Uterus (tissue), 4 donors: ENCODE results near the gene TST. TPM values are rescaled to one million over a fixed set of nuclear protein-coding genes. Genes with fewer than 3 reads are reported as not detected.

Experiments
- DNase-seq, 2 donors: peaks; one replicate each; pipeline ENCODE4 v3.0.0-alpha.2; 2019 to 2020
- H3K27ac ChIP-seq, 2 donors: fragments of 200-600 bp; sonication (generic); 1 replicate in 1 of 2; 2 replicates in 1 of 2; pipeline ENCODE4 v1.5.1; 2016 to 2018
- H3K27me3 ChIP-seq, 2 donors: fragments of 200-600 bp; sonication (generic); one replicate each; pipeline ENCODE4 v1.5.1; 2018 to 2019; ENCODE audit warnings: control low read depth in 1 of 2
- H3K36me3 ChIP-seq, 2 donors: fragments of 200-600 bp; sonication (generic); one replicate each; pipeline ENCODE4 v1.5.1; 2019; ENCODE audit warnings: control low read depth in 1 of 2
- H3K4me1 ChIP-seq, 2 donors: fragments of 200-600 bp; sonication (generic); one replicate each; pipeline ENCODE4 v1.5.1; 2018 to 2019; ENCODE audit warnings: control low read depth in 1 of 2
- H3K4me3 ChIP-seq, 2 donors: fragments of 200-600 bp; sonication (generic); 1 replicate in 1 of 2; 2 replicates in 1 of 2; pipeline ENCODE4 v1.5.1; 2018 to 2019; ENCODE audit warnings: mild to moderate bottlenecking in 1 of 2
- H3K9me3 ChIP-seq, 2 donors: fragments of 200-600 bp; sonication (generic); one replicate each; pipeline ENCODE4 v1.5.1; 2019; ENCODE audit warnings: control low read depth in 1 of 2
- CTCF ChIP-seq, 4 experiments: fragments of 200-600 bp in 2 of 4; fragments of 450-650 bp in 2 of 4; sonication (generic) in 2 of 4; IDR thresholded peaks; one replicate each; pipeline ENCODE4 v1.5.1; 2016 to 2019; ENCODE audit warnings: antibody characterized with exemption in 4 of 4, mild to moderate bottlenecking in 2 of 4, moderate library complexity in 1 of 4
- POLR2A ChIP-seq, 2 donors: fragments of 450-650 bp; IDR thresholded peaks; one replicate each; pipeline ENCODE4 v1.6.1; 2016; ENCODE audit warnings: antibody characterized with exemption in 2 of 2, mild to moderate bottlenecking in 1 of 2, moderate library complexity in 1 of 2
- intact Hi-C: fragments of 100-400 bp; cut with DNase I; formaldehyde crosslinking; loops from one replicate; pipeline ENCODE4 v1.15.1; 2023; ENCODE audit warnings: low total_unique reads
- total RNA-seq, 4 donors: library from RNA; depleted of rRNA in 3 of 4; stranded (reverse); fragments of >200 nt in 3 of 4; gene quantifications; one replicate each; pipeline versions ENCODE4 v1.1.0 to v1.2.4, GENCODE V29; 2014 to 2023
- donor health status: DM: yes; HTN: yes; CAD: no.

The TST gene
- total RNA-seq, 4 donors from 2014 or later = 19.6 to 36.8 (median 25.1) TPM

DNA sequence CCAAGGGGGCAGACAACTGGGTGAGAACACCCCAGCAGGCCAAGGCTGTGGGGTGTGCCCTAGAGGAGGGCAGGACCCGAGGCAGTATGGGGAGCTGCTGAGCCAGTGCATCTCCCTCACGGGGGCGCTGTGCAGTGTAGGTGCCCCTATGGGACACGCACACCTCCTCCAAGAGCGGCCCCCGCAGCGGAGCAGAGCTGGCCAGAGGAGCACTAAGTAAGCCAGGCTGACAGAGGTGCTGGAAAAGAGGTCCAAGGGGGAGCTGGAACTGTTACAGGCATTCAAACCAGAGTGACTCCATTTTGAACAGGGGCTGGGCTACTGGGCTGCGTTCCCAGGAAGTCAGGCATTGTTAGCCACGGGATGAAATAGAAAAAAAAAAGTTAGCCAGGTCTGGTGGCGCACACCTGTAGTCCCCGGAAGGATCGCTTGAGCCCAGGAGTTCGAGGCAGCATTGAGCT lies 41.8 kb downstream of the TST start:
- DNase-seq = peak; percentile 37 to 47
- Histone ChIP-seq H3K27ac (peak overlapping the region in 1 of 2 donors; percentile 48), H3K4me3 (peak overlapping the region; percentile 25 to 34), H3K9me3 (no peaks in the 10 kb centered on the region), H3K36me3 (no peaks in the 10 kb centered on the region), H3K27me3 (no peaks in the 10 kb centered on the region), H3K4me1 (no peaks in the 10 kb centered on the region)
- intact Hi-C loops = loop anchor here (10.0 kb wide), 1 partner anchor 193 kb away; no protein-coding TSS in a partner anchor
- TF ChIP-seq POLR2A (IDR thresholded peaks at IDR 0.05) (no peak), CTCF (IDR thresholded peaks at IDR 0.05) (no peak)

DNA sequence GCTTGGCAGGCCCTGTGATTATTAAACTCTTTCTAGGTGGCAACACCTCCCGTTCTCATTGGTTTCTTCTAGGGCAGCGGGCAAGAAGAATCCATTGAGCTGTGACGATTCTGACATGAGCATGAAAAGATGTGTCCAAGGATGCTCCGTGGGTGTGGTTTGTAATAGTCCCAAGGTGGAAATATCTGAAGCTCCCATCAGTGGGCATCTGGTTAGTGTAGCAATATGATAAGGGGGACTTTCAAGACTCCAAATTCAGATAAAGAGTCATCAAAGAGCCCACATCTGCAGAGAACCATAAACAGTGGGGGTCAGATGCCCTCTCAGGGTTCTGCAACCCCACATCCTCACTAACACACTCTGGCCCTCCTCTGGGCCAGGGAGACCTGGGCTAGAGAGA lies 42.6 kb downstream of the TST start:
- Histone ChIP-seq H3K9me3 (no peaks in the 10 kb centered on the region), H3K27ac (no peak overlapping the region), H3K4me1 (no peaks in the 10 kb centered on the region), H3K36me3 (no peaks in the 10 kb centered on the region), H3K4me3 (no peak overlapping the region), H3K27me3 (no peaks in the 10 kb centered on the region)
- intact Hi-C loops = loop anchor here (10.0 kb wide), 1 partner anchor 192 kb away; no protein-coding TSS in a partner anchor
- no peak for TF ChIP-seq CTCF (IDR thresholded peaks at IDR 0.05)
- TF ChIP-seq POLR2A (IDR thresholded peaks at IDR 0.05) = no peak
- DNase-seq = no peak

DNA sequence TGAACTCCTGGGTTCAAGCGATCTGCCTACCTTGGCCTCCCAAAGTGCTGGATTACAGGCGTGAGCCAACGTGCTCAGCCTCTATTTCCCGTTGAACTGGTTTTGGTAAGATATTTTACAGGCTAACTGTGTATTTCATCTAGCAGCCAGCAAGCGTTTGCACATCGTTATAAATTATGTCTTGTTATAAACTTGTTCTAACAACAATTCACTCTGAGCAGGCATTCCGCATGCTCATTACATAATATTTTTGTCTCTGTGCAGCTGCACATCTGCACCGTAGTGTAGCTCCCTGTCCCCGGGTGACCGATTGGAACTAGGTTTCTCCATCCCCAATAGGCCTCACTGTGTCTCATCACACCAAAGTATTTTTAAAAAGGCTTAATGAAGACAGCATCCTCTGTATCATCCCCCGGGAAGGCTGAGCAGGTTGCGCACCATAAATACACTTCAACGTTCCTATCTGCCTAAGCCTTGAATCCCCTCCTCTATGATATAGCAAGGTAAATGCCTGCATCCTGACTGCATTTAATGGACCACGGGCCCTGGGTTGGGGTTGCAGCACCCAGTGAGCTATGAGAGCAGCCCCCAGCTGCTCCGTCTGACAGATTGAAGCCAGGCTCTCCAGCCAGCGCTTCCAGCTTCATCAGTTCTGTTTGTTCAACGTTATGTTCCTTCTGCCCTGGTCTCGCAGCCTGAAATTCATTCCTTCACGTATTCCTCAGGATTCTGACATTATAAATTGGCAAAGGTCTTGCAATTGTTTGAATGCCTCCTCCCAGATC lies 47.7 kb downstream of the TST start:
- Histone ChIP-seq H3K27me3 (no peaks in the 10 kb centered on the region), H3K4me1 (peaks cover 4% of the 10 kb centered on the region in 2 donors), H3K27ac (peak overlapping the region; percentile 56 to 60), H3K36me3 (no peaks in the 10 kb centered on the region), H3K4me3 (no peak overlapping the region), H3K9me3 (no peaks in the 10 kb centered on the region)
- intact Hi-C loops = loop anchor here (10.0 kb wide), 1 partner anchor 187 kb away; no protein-coding TSS in a partner anchor
- TF ChIP-seq POLR2A (IDR thresholded peaks at IDR 0.05) = no peak
- DNase-seq = peak; percentile 27 to 32

DNA sequence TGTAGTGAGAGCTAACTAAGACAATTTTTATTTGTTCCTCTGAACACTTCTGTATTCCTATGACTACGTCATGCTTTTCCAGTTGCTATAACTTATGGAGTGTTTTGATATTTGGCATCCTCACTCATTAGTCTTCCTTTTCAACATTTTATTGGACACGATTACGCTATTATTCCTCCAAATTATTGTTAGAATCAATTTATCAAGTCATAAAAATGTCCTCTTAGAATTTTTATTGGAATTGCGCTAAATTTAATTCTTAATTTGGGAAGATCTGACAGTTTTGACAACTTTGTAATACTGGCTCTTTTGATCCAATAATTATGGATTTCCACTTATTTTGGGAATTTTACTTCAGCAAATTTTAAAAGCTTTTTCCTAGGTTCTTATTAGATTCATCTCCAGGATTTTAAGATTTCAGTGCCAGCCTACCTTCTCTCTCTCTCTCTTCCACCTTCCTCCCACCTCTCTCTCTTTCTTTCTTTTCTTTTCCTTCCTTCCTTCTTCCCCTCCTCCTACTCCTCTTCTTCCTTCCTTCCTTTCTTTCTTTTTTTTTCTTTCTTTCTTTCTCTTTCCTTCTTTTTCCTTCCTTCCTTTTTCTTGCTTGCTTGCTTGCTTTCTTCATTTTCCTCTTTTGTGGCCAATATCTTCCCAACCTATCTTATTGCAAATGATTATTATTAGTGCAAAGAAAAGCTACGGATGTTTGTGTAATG lies 50.8 kb downstream of the TST start:
- Histone ChIP-seq H3K4me3 (no peak overlapping the region), H3K27me3 (no peaks in the 10 kb centered on the region), H3K36me3 (no peaks in the 10 kb centered on the region), H3K9me3 (no peaks in the 10 kb centered on the region), H3K4me1 (peaks cover 4% of the 10 kb centered on the region in 2 donors), H3K27ac (no peak overlapping the region)
- TF ChIP-seq CTCF (IDR thresholded peaks at IDR 0.05) = no peak
- DNase-seq = no peak
- intact Hi-C loops = no loop called here

DNA sequence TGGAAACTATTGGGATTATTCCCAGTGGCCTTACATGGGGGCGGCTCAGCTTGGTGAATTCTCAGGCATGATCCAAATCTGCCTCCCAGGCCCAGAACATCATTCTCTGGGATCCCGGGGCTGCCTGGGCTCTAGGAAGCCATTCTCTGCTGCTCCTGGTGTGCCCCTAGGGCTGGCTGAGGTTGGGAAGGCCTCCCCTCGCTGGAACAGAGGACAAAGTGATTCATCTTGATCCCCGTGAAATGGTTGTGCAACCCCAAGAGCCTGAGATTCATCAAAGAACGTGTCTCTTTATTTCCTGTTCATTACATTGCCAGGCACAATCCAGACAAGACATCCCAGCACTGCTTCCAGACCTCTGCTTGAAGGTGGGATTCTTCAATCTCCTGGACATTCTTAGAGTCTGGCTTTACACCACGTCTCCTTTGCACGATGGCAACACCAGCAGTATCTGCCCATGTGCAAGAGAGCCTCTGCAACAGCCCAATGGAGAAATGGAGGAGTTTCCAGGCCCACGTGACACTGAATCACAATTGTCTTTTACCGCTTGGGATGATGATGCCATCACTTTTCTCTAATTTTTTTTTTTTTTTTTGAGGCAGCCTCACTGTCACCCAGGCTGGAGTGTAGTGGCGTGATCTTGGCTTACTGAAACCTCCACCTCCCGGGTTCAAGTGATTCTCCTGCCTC lies 52.3 kb downstream of the TST start:
- intact Hi-C loops = no loop called here

More for the DNA sequence above, 52.3 kb downstream of the TST start:
- TF ChIP-seq CTCF (IDR thresholded peaks at IDR 0.05) = no peak
- TF ChIP-seq POLR2A (IDR thresholded peaks at IDR 0.05) = no peak
- Histone ChIP-seq H3K9me3 (no peaks in the 10 kb centered on the region), H3K27ac (no peak overlapping the region), H3K27me3 (no peaks in the 10 kb centered on the region), H3K36me3 (no peaks in the 10 kb centered on the region), H3K4me1 (peaks cover 4% of the 10 kb centered on the region in 2 donors), H3K4me3 (no peak overlapping the region)
- no peak for DNase-seq
